ENCODE data around the gene NCOR1.
"Not testable (repeated sequence)": the region's sequence is repeated elsewhere in the genome, so short reads cannot be mapped to it uniquely, and the experiment has no call there.

The NCOR1 gene

DNA sequence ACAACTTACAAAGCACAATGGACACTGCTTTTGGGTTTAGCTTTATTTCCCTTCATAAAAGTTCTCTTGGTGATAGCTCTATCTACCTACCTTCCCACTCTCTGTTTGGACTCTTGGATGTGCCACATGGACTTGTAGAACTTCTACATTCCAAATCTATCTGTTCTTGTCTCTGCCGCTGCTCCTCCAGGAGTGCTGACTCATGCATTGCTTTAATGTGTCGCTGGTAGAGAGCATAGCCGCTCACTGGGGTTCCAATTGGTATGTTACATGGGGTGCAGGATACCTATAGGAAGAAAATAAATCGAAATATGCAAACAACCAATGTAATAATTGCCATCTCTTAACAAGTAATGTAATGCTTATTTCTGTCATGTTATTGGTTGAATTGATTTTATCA, 123.6 kb downstream of the NCOR1 start:
- DNase-seq = no peak

DNA sequence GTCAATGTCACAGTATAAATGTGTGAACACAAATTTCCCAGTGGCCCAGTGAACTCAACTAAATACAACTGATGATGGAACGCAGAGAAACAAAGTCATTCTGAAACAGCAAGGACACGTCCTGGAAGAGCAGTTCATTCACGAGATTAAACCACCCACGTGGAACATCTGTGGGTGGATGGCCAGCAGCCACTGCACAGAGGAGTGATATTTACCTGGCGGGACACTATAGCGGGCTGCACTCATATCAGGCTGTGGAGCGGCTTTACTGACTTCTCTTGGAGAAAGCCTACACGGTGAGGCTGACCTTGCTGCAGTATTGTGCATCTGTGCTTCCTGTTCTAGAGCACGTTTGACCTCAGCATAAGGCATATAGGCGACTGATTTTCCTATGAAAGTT, 128.4 kb downstream of the NCOR1 start:
- DNase-seq = no peak

DNA sequence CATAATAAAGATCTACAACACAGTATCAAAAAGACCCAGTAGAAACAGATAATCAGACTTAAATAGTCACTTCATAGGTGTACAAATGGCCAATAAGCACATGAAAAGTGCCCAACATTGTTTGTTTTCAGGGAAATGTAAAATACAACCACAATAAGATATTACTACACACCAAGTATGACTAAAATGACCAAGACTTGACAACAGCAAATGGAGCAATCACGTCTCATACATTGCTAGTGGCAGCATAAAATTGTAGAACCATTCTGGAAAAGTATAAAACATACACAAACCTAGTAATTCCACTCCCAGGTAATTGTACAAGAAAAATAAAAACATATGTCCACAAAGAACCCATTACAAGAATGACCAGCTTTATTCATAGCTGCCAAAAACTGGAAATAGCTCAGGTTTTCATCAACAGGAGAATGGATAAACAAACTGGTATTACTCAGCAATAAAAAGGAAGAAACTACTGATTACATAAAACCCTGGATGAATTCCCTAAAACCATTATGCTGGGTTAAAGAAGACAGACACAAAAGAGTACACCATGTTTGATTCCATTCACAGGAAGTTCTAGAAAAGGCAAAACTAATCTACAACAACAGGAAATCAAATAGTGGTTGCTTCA, 130.2 kb downstream of the NCOR1 start:
- DNase-seq = no peak

GRCh38 chr17:16083223-16083622, 132.1 kb downstream of the NCOR1 start:
- no peak for DNase-seq

- no peak for DNase-seq
These were observed 133.7 kb downstream of the NCOR1 start for GRCh38 chr17:16081507-16082087.

- DNase-seq = no peak
These were observed 135.0 kb downstream of the NCOR1 start for GRCh38 chr17:16080366-16080765.

DNA sequence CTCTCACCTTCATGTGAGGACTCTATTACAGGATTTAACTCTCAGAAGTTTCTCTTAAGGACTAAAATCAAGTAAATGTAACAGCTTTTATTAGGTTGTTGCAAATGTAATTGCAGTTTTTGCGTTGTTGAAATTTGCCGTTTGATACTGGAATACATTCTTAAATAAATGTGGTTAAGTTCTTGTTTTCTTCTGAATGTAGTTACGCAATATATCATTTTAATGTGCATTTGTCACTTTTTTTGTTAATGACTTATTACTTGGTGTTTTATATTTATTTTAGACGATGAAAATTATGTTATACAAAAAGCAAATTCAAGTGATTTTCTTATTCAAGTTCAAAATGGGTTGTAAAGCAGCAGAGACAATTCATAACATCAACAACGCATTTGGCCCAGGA, 139.4 kb downstream of the NCOR1 start:
- DNase-seq = no peak

GRCh38 chr17:16074423-16074822, 140.9 kb downstream of the NCOR1 start:
- no peak for DNase-seq

DNA sequence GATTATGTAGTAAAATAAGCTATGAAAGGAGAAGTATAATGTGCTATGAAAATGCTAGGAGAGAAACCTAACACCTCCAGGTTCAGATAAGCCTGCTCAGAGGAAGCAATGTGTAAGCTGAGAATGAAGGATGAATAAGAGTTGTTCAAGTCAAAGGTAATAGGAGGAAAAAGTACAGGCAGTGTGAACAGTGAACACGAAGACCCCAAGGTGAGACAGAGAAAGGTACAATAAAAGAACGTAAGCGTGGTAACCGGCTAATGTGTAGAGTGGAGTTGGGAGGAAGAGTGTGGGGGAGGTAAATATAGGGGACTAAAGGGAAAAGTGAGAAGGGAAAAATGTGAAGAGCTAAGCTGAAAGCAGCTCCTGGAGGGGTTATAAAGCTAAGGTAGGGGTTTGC, 141.5 kb downstream of the NCOR1 start:
- no peak for DNase-seq

DNA sequence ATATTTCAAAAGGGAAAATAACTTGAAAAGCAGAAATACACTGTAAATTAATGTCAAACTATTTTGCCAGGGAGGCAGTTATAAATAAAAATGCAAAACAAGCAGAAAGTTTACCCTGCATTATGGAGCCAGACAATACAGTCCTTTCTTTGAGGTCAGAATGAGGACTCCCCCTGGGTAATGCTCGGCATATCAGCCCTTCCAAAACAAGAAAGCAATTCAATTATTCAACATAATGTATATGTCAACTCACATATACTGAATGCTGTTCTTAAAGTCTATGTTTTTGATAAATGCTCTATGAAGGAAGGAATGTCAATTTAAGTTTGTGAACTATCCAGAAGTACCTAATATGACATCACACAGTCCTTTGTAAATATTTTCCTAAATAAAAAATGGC, 143.3 kb downstream of the NCOR1 start:
- no peak for DNase-seq

DNA sequence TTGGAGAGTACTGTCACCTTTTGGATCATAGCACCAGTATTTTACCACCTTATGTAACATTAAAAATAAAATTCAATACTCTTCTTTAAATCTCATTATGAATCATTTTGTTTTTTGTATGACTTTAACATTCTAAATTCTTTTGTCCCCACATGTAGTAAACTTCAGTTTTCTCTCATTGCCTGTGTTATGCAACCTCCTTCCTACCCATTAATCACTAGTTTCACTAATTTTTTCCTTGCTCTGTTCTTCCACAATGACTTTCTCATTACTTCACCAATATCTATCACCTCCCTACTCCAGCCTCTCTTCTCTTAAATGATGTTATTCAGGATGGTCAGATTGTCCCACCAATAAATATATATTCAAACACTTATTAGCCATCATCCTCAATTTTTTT, 147.0 kb downstream of the NCOR1 start:
- DNase-seq = no peak

DNA sequence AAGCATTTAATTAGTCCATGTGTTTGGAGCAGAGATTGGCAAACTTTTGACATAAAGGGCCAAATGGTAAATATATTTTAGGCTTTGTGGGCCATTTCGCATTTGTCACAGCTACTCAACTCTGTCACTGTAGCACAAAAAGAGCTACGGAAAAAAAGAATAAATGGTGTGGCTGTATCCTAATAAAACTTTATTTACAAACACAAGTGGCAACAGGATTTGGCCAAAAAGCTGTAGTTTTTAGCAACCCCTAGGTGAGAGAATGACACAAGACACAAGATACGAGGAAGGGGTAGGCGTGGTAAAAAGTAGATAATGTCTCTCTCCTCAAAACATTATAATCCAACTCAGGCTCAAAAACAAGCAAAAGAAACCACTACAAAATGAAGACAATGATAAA, 149.2 kb downstream of the NCOR1 start:
- DNase-seq = no peak

DNA sequence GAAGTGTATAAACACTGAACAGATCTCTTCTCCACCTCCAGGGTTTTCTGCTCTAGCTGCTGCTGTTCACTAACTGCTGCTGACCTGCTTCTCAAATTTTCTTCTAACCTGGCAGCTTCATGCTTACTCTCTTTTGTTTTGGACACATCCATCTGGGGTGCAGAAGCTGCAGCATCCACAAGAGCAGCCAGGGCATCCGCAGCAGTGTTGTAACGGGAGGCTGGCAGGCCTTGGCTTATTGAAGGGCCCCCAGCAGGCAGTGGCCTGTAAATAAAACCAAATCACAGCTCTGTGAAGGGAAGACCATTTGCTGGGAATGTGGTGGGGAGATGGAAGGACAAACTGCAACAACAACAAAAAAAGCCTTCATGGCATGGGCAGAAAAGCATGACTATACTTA, 153.7 kb downstream of the NCOR1 start:
- DNase-seq = no peak

- not testable (repeated sequence) for DNase-seq
These were observed 160.2 kb downstream of the NCOR1 start for GRCh38 chr17:16055139-16055538.

DNA sequence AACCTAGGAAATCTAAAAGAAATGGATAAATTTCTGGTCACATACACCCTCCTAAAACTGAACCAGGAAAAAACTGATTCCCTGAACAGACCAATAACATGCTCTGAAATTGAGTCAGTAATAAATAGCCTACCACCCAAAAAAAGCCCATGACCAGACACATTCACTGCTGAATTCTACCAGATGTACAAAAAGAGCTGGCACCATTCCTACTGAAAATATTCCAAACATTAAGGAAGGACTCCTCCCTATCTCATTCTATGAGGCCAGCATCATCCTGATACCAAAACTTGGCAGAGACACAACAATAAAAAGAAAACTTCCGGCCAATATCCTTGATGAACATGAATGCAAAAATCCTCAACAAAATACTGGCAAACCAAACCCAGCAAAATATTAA, 162.8 kb downstream of the NCOR1 start:
- DNase-seq = no peak

DNA sequence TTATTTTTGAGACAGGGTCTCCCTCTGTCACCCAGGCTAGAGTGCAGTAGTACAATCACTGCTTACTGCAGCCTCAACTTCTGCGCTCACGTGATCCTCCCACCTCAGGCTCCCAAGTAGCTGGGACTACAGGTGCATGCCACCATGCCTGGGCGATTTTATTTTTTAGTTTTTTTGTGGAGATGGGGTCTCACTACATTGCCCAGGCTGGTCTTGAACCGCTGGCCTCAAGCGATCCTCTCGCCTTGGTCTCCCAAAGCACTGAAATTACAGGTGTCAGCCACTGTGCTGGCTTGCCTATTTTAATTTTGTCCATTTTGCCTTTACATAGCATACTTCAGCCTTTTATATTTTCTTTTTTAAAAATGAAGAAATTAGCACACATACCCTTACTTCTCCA, 164.5 kb downstream of the NCOR1 start:
- DNase-seq = no peak

- DNase-seq = no peak
These were observed 166.4 kb downstream of the NCOR1 start for GRCh38 chr17:16048811-16049449.

DNA sequence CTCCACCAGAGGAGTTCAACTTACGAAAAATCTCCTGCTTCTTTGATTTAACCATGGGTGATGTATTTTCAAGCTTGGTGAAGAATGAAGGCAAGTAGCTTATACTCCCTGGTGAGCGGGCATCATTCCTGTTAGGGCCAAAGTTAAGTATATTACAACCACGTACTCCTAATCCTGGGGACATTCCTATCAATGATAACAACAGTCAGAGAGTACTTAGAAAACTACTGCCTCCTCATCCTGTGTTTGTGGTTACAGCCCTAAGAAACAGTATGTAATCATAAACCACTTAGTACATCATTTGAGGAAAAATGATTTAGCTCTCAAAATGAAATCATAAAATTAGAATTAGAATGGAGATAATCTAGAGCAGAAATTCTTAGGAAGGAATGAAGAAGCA, 168.4 kb downstream of the NCOR1 start:
- no peak for DNase-seq

DNA sequence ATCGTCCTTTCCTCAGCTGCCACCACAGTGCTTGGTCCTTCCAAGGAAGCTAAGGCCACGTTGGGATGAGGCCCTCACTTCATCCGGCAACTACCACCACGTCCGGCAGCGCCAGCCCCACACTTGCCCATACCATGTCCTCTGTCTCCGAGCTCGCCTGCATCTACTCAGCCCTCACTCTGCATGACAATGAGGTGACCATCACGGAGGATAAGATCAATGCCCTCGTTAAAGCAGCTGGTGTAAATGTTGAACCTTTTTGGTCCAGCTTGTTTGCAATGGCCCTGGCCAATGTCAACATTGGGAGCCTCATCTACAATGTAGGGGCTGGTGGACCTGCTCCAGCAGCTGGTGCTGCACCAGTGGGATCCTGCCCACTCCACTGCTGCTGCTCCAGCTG, 170.8 kb downstream of the NCOR1 start:
- DNase-seq = no peak

DNA sequence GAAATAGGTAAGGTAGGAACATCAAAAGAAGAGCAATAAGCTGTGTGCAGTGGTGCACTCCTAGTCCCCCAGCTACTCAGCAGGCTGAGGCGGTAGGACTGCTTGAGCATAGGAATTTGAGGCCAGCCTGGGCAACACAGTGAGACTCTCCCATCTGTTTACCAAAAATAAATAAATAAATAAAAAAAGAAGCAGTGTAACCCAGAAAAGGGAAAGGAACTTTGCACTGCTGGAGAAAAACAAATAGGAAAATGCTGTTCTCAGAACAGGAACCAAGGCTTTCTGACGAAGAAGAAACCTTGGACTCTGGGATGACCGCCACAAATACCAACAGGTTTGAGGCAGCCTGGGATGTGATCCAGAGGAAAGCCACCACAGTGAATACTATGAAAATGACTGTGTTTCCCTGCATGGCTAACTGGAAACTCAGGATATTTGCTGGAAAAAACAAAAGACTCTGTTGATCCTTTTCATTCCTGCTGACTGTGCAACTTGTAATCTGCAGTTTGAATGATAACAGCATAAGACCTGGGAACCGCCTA, 174.6 kb downstream of the NCOR1 start:
- DNase-seq = no peak

- DNase-seq = no peak
These were observed 177.7 kb downstream of the NCOR1 start for GRCh38 chr17:16037636-16038035.

DNA sequence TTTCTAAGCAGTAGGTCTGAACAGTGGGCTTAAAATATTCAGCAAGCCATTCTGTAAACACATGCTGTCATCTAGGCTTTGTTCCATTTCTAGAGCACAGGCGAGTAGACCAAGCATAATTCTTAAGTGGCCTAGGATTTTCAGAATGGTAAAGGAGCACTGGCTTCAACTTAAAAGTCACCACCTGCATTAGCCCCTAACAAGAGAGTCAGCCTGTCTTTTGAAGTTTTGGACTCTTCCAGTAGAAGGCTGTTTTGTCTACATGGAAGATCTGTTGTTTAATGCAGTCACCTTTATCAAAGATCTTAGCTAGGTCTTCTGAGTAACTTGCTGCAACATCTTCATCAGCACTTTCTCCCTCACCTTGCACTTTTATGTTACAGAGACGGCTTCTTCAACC, 179.1 kb downstream of the NCOR1 start:
- DNase-seq = no peak

GRCh38 chr17:16033729-16034349, 181.5 kb downstream of the NCOR1 start:
- no peak for DNase-seq

Measured in right kidney (tissue), 1 donor.